AG09309 (cell line): Measurements from ENCODE around the gene RALGDS.

Source experiments
- DNase-seq: peaks from one replicate; pipeline ENCODE4 v3.0.0-alpha.2; 2010; ENCODE audit warnings: low read depth
- H3K4me3 ChIP-seq: 2 replicates; pipeline ENCODE4 v1.5.1; 2011; ENCODE audit warnings: mild to moderate bottlenecking, low read depth, low read length, moderate library complexity; ENCODE audit not compliant: control insufficient read depth
- TF ChIP-seq, protein P1 (sequence below): IDR thresholded peaks from 2 replicates; pipeline ENCODE4 v1.5.1; 2011; ENCODE audit warnings: mild to moderate bottlenecking, low read depth, low read length, inconsistent platforms; ENCODE audit not compliant: insufficient read depth, control insufficient read depth; ENCODE audit errors: missing control alignments

RALGDS gene

DNA sequence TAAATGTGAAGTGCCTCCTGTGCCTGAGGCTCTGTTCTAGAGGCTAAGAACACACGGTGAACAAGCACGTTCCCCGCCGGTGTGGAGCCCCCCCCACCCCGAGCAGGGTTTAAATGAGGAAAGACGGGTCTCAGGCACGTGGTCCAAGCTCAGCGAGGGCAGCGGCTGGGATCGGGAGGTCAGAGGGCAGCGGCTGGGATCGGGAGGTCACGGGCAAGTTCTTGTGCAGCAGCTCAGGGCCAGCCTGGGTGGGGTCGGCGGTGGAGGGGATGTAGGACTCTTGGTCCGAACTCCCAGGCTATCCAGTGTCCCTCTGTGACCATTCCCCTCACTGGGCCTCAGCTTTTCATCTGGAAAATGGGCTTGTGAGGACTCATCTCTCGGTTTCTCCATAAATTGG, 45.4 kb upstream of the RALGDS start:
- DNase-seq, result no peak
- no peak overlapping the region for H3K4me3 ChIP-seq
- TF ChIP-seq, protein P1, sequence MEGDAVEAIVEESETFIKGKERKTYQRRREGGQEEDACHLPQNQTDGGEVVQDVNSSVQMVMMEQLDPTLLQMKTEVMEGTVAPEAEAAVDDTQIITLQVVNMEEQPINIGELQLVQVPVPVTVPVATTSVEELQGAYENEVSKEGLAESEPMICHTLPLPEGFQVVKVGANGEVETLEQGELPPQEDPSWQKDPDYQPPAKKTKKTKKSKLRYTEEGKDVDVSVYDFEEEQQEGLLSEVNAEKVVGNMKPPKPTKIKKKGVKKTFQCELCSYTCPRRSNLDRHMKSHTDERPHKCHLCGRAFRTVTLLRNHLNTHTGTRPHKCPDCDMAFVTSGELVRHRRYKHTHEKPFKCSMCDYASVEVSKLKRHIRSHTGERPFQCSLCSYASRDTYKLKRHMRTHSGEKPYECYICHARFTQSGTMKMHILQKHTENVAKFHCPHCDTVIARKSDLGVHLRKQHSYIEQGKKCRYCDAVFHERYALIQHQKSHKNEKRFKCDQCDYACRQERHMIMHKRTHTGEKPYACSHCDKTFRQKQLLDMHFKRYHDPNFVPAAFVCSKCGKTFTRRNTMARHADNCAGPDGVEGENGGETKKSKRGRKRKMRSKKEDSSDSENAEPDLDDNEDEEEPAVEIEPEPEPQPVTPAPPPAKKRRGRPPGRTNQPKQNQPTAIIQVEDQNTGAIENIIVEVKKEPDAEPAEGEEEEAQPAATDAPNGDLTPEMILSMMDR, result no peak

DNA sequence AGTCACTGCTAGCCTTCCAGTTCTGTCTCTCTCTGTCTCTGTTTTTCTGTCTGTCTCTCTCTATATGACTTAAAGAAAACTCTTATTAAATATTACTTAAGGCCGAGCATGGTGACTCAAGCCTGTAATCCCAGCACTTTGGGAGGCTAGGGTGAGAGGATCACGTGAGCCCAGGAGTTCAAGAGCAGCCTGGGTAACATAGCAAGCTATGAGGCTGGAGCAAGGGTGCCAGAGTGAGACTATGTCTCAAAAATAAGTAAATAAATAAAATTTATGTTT, 44.4 kb upstream of the RALGDS start:
- no peak for DNase-seq
- no peak overlapping the region for H3K4me3 ChIP-seq
- TF ChIP-seq, protein P1, result no peak

DNA sequence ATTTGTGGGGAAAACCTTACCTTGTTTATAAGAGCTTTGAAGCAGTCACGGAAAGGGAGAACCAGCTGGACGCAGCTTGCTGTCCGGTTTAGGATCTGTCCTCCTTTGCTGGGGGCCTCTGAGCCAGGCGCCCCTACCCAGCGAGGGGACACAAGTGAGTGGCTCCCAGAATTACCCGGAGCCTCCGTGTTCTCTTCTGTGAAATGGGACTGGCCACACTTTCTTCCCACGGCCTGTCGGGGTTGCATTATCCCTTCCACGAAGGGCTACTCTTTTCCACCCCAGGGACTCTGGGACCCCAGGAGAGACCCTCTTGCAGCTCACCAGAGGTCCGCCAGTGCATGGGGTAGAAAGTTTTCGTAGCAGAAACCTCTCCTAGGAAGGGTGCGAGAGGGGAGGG, 43.2 kb upstream of the RALGDS start:
- TF ChIP-seq, protein P1, result no peak
- DNase-seq, result no peak
- peak overlapping the region; percentile 41 for H3K4me3 ChIP-seq

- no peak for DNase-seq
- H3K4me3 ChIP-seq, result peak within 1 kb of the TSS; percentile 41
- TF ChIP-seq, protein P1, result no peak
These were observed 42.6 kb upstream of the RALGDS start, which contains the start of gene GBGT1 for GRCh38 chr9:133163504-133164172. GBGT1 (minus strand) TSS chr9:133163914; CDS start chr9:133162412, 1,502 bp downstream.

- TF ChIP-seq, protein P1, result no peak
- H3K4me3 ChIP-seq, result peak overlapping the region; percentile 41
- no peak for DNase-seq
These were observed 41.9 kb upstream of the RALGDS start for GRCh38 chr9:133162861-133163503.

DNA sequence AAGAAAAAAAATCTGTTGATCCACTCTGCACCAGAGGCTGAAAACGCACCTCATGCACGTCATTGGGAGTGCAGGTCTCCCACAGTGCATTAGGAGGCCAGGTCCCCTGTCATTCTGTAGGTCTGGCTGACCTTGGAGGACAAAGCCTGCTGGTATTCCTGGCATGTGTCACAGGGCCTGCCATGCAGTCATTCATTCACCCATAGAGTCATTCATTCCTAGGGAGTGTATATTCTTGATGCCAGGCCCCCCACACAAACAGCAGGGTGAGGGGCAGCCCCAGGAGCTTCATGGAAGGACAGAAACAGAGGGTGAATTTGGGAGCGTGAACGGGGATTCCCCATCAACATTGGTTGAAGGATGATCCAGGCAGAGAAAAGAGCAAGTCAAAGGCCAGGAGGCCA, 40.5 kb upstream of the RALGDS start:
- TF ChIP-seq, protein P1, result no peak
- H3K4me3 ChIP-seq, result no peak overlapping the region
- DNase-seq, result no peak
